ENCODE results near the gene CRYBG1. TPM values are rescaled to one million over a fixed set of nuclear protein-coding genes. Genes with fewer than 3 reads are reported as not detected.

The CRYBG1 gene
- total RNA-seq, 1 experiment from 2014 or later = 5.7 TPM

DNA sequence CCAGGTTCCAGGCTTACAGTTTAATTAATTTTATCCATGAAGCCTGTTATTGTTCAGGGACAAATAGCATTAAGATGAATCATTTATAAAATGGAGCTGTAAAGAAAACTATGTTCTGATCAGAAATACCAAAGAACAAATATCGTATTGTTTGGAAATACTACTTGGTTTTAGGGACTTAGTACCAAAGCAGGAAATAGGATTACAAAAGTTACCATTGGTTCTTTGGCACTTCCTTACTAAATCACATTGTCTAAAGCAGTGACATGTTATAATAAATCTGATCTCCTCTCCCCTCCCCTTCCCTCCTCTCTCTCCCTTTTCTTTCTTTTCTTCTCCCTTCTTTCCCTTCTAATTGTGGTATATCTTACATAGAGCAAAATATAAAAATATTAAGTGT, 29.6 kb downstream of the CRYBG1 start:
- Histone ChIP-seq H4K5ac (ENCODE audit: insufficient read length, low read depth, low read length) (no peak overlapping the region), H3K23me2 (ENCODE audit: insufficient read length, low read depth, low read length, poor library complexity, severe bottlenecking) (no peaks in the 10 kb centered on the region), H3K27ac (ENCODE audit: insufficient read length, low read depth, low read length) (no peak overlapping the region), H3K79me2 (ENCODE audit: insufficient read depth, low read length) (no peaks in the 10 kb centered on the region), H2BK12ac (ENCODE audit: insufficient read length, low read depth, low read length) (no peak overlapping the region), H2BK20ac (ENCODE audit: low read depth, low read length, poor library complexity, severe bottlenecking) (no peak overlapping the region), H3K14ac (ENCODE audit: insufficient read depth, low read length) (no peak overlapping the region), H2AK5ac (ENCODE audit: insufficient read length, low read length) (no peak overlapping the region), H2BK120ac (ENCODE audit: low read depth, low read length, poor library complexity, severe bottlenecking) (no peak overlapping the region), H4K8ac (replicated peaks; ENCODE audit: insufficient read length, low read depth, low read length) (no peak overlapping the region), H3K27me3 (ENCODE audit: insufficient read depth, low read length) (no peaks in the 10 kb centered on the region), H4K91ac (ENCODE audit: insufficient read length, low read depth, low read length) (no peak overlapping the region), H2BK15ac (ENCODE audit: low read depth, low read length) (no peak overlapping the region), H4K20me1 (ENCODE audit: control insufficient read depth, insufficient read depth, insufficient read length) (no peaks in the 10 kb centered on the region), H3K4me2 (ENCODE audit: insufficient read depth, insufficient read length, low read length) (no peak overlapping the region), H2AFZ (ENCODE audit: low read length) (no peak overlapping the region), H3K9me3 (ENCODE audit: control insufficient read depth, low read depth, low read length) (no peaks in the 10 kb centered on the region), H3K9ac (ENCODE audit: extremely low read depth, insufficient read length, low read length) (no peak overlapping the region), H3T11ph (ENCODE audit: low read length) (no peak overlapping the region), H3K79me1 (ENCODE audit: insufficient read depth, low read depth, low read length, poor library complexity, severe bottlenecking) (peaks cover 2% of the 10 kb centered on the region), H3K23ac (ENCODE audit: insufficient read length, low read depth, low read length) (no peak overlapping the region), H3K4ac (ENCODE audit: low read depth, low read length) (no peak overlapping the region), H3K56ac (ENCODE audit: insufficient read length, low read depth, low read length) (no peak overlapping the region), H3K4me1 (ENCODE audit: insufficient read depth, low read length) (no peaks in the 10 kb centered on the region), H2BK5ac (ENCODE audit: insufficient read length, low read length) (no peak overlapping the region), H3K18ac (ENCODE audit: insufficient read length, low read depth, low read length) (no peak overlapping the region)
- Mint-ChIP-seq H3K4me1 (peaks cover 3 to 8% of the 10 kb centered on the region in 2 experiments; a peak in 3 of 4 replicates), H3K9me3 (peaks cover 3 to 8% of the 10 kb centered on the region in 2 experiments; a peak in 4 of 5 replicates), H3K36me3 (ENCODE audit: insufficient read depth in 1 of 3, low read depth in 3 of 3) (peaks cover 0 to 8% (median 0%) of the 10 kb centered on the region in 3 experiments; a peak in 3 of 7 replicates), H3K4me3 (no peak overlapping the region), H3K27ac (no peak overlapping the region), H3K27me3 (ENCODE audit: low read depth) (no peaks in the 10 kb centered on the region)
- no peak for DNase-seq
- WGBS (ENCODE audit: extremely low coverage, insufficient read length, low lambda C conversion rate) = no CpG with 5 or more reads among the region's 1 CpG
- TF ChIP-seq CTCF (conservative IDR thresholded peaks at IDR 0.05) = no peak
